Trophoblast cell (in vitro differentiated cells and primary cell): ENCODE results near the gene RNF150.

ENCODE experiments used
- DNase-seq, 2 donors: peaks; one replicate each; pipeline ENCODE4 v3.0.0-alpha.2; 2016
- H2AFZ ChIP-seq: 2 replicates; pipeline ENCODE4 v1.6.1; 2013; ENCODE audit warnings: low read length, moderate library complexity, mild to moderate bottlenecking; ENCODE audit not compliant: insufficient read depth, poor library complexity
- H2AK5ac ChIP-seq: 2 replicates; pipeline ENCODE4 v1.6.1; 2013; ENCODE audit warnings: mild to moderate bottlenecking, low read length
- H2BK120ac ChIP-seq: 2 replicates; pipeline ENCODE4 v1.6.1; 2013; ENCODE audit warnings: low read length, mild to moderate bottlenecking, moderate library complexity; ENCODE audit not compliant: insufficient read depth, poor library complexity
- H2BK12ac ChIP-seq: 2 replicates; pipeline ENCODE4 v1.6.1; 2013; ENCODE audit warnings: mild to moderate bottlenecking, low read length, moderate library complexity
- H2BK5ac ChIP-seq: 2 replicates; pipeline ENCODE4 v1.6.1; 2013; ENCODE audit warnings: low read length, low read depth, moderate library complexity, mild to moderate bottlenecking; ENCODE audit not compliant: poor library complexity
- H3K14ac ChIP-seq: 2 replicates; pipeline ENCODE4 v1.6.1; 2013; ENCODE audit warnings: mild to moderate bottlenecking, low read length
- H3K18ac ChIP-seq: 2 replicates; pipeline ENCODE4 v1.6.1; 2013; ENCODE audit warnings: mild to moderate bottlenecking, low read length
- H3K23ac ChIP-seq: 2 replicates; pipeline ENCODE4 v1.6.1; 2013; ENCODE audit warnings: low read length
- H3K27ac ChIP-seq: 2 replicates; pipeline ENCODE4 v1.5.1; 2013; ENCODE audit warnings: low read depth, mild to moderate bottlenecking, inconsistent platforms, low read length, moderate library complexity
- H3K27me3 ChIP-seq: 2 replicates; pipeline ENCODE4 v1.6.1; 2013; ENCODE audit warnings: inconsistent platforms, mild to moderate bottlenecking, low read length, moderate library complexity; ENCODE audit not compliant: insufficient read depth
- H3K36me3 ChIP-seq, 2 experiments: 1 replicate in 1 of 2; 2 replicates in 1 of 2; pipeline ENCODE4 v1.6.1; 2013; ENCODE audit warnings: low read length in 2 of 2, mild to moderate bottlenecking in 2 of 2, moderate library complexity in 1 of 2; ENCODE audit not compliant: insufficient read depth in 2 of 2, control insufficient read depth in 1 of 2
- H3K4ac ChIP-seq: 2 replicates; pipeline ENCODE4 v1.6.1; 2013; ENCODE audit warnings: low read depth, mild to moderate bottlenecking, low read length, moderate library complexity
- H3K4me1 ChIP-seq, 2 experiments: 1 replicate in 1 of 2; 2 replicates in 1 of 2; pipeline ENCODE4 v1.6.1; 2013; ENCODE audit warnings: low read length in 2 of 2, mild to moderate bottlenecking in 2 of 2, moderate library complexity in 1 of 2; ENCODE audit not compliant: insufficient read depth in 2 of 2, control insufficient read depth in 1 of 2
- H3K4me2 ChIP-seq: 2 replicates; pipeline ENCODE4 v1.6.1; 2013; ENCODE audit warnings: inconsistent platforms, mild to moderate bottlenecking, low read length, moderate library complexity
- H3K4me3 ChIP-seq: 2 replicates; pipeline ENCODE4 v1.5.1; 2013; ENCODE audit warnings: mild to moderate bottlenecking, low read depth, low read length, inconsistent platforms
- H3K79me1 ChIP-seq: one replicate; pipeline ENCODE4 v1.6.1; 2013; ENCODE audit warnings: low read length
- H3K79me2 ChIP-seq: 2 replicates; pipeline ENCODE4 v1.6.1; 2013; ENCODE audit warnings: low read length, mild to moderate bottlenecking; ENCODE audit not compliant: control insufficient read depth, insufficient read depth, poor library complexity
- H3K9ac ChIP-seq: 2 replicates; pipeline ENCODE4 v1.6.1; 2013; ENCODE audit warnings: mild to moderate bottlenecking, low read length
- H3K9me3 ChIP-seq: 2 replicates; pipeline ENCODE4 v1.6.1; 2013; ENCODE audit warnings: low read depth, mild to moderate bottlenecking, control low read depth, inconsistent platforms, low read length; ENCODE audit not compliant: insufficient read depth
- H4K12ac ChIP-seq: 2 replicates; pipeline ENCODE4 v1.6.1; 2013; ENCODE audit warnings: low read depth, mild to moderate bottlenecking, low read length, moderate library complexity
- H4K8ac ChIP-seq: 2 replicates; pipeline ENCODE4 v1.6.1; 2013; ENCODE audit warnings: low read depth, mild to moderate bottlenecking, low read length, moderate library complexity
- H4K91ac ChIP-seq: one replicate; pipeline ENCODE4 v1.6.1; 2013; ENCODE audit warnings: low read depth, mild to moderate bottlenecking, low read length, moderate library complexity
- WGBS: extraction: QIAGEN DNeasy Blood & Tissue Kit; methylation state at CpG from one replicate; pipeline ENCODE4 v1.1.7; 2013; ENCODE audit warnings: missing lambda C conversion rate; ENCODE audit not compliant: insufficient read length, insufficient coverage; ENCODE audit errors: extremely low coverage; 5-methylcytosine and 5-hydroxymethylcytosine counted together

RNF150 gene

GRCh38 chr4:141121768-141122454 lies 11.4 kb downstream of the RNF150 start:
- no CpG with 5 or more reads among the region's 9 CpGs for whole genome bisulfite sequencing
- no peak overlapping the region for H3K14ac ChIP-seq
- H3K79me2 ChIP-seq = no peaks in the 10 kb centered on the region
- H3K23ac ChIP-seq = no peak overlapping the region
- no peak for DNase-seq
- H4K12ac ChIP-seq = no peak overlapping the region
- no peak overlapping the region for H3K9ac ChIP-seq
- H3K4me2 ChIP-seq = no peak overlapping the region
- no peaks in the 10 kb centered on the region for H3K9me3 ChIP-seq
- no peak overlapping the region for H3K18ac ChIP-seq
- no peak overlapping the region for H2BK12ac ChIP-seq
- H4K8ac ChIP-seq = no peak overlapping the region
- H2BK5ac ChIP-seq = no peak overlapping the region
- H3K4me3 ChIP-seq = no peak overlapping the region
- no peak overlapping the region for H2AFZ ChIP-seq
- no peaks in the 10 kb centered on the region for H3K27me3 ChIP-seq
- H2BK120ac ChIP-seq = no peak overlapping the region
- no peak overlapping the region for H2AK5ac ChIP-seq
- H3K4me1 ChIP-seq = no peaks in the 10 kb centered on the region
- H3K36me3 ChIP-seq = no peaks in the 10 kb centered on the region
- H3K4ac ChIP-seq = no peak overlapping the region
- H3K27ac ChIP-seq = no peak overlapping the region
- no peak overlapping the region for H4K91ac ChIP-seq
- H3K79me1 ChIP-seq = no peaks in the 10 kb centered on the region

GRCh38 chr4:141121101-141121500 lies 12.2 kb downstream of the RNF150 start:
- Histone ChIP-seq H3K4ac (no peak overlapping the region), H4K12ac (no peak overlapping the region), H3K4me2 (no peak overlapping the region), H2BK12ac (no peak overlapping the region), H3K27ac (no peak overlapping the region), H3K36me3 (no peaks in the 10 kb centered on the region), H3K4me1 (no peaks in the 10 kb centered on the region), H3K79me1 (no peaks in the 10 kb centered on the region), H3K23ac (no peak overlapping the region), H3K4me3 (no peak overlapping the region), H4K91ac (no peak overlapping the region), H3K9me3 (no peaks in the 10 kb centered on the region), H3K79me2 (no peaks in the 10 kb centered on the region), H3K9ac (no peak overlapping the region), H3K14ac (no peak overlapping the region), H2BK5ac (no peak overlapping the region), H2AFZ (no peak overlapping the region), H3K18ac (no peak overlapping the region), H3K27me3 (no peaks in the 10 kb centered on the region), H4K8ac (no peak overlapping the region), H2BK120ac (no peak overlapping the region), H2AK5ac (no peak overlapping the region)
- DNase-seq = no peak
- WGBS = no CpG with 5 or more reads among the region's 1 CpG

GRCh38 chr4:141120036-141120593 lies 13.2 kb downstream of the RNF150 start:
- no peak overlapping the region for H4K8ac ChIP-seq
- no peaks in the 10 kb centered on the region for H3K27me3 ChIP-seq
- no peak overlapping the region for H3K18ac ChIP-seq
- no peak overlapping the region for H3K27ac ChIP-seq
- H2BK120ac ChIP-seq = no peak overlapping the region
- no peak for DNase-seq
- no peak overlapping the region for H2AK5ac ChIP-seq
- H3K14ac ChIP-seq = no peak overlapping the region
- no CpG with 5 or more reads among the region's 5 CpGs for WGBS
- H3K4me1 ChIP-seq = no peaks in the 10 kb centered on the region
- H3K79me1 ChIP-seq = no peaks in the 10 kb centered on the region
- no peaks in the 10 kb centered on the region for H3K36me3 ChIP-seq
- H4K12ac ChIP-seq = no peak overlapping the region
- H3K79me2 ChIP-seq = no peaks in the 10 kb centered on the region
- no peaks in the 10 kb centered on the region for H3K9me3 ChIP-seq
- H3K23ac ChIP-seq = no peak overlapping the region
- no peak overlapping the region for H4K91ac ChIP-seq
- no peak overlapping the region for H3K4me3 ChIP-seq
- no peak overlapping the region for H2AFZ ChIP-seq
- H3K9ac ChIP-seq = no peak overlapping the region
- H3K4ac ChIP-seq = no peak overlapping the region
- no peak overlapping the region for H2BK12ac ChIP-seq
- H3K4me2 ChIP-seq = no peak overlapping the region
- no peak overlapping the region for H2BK5ac ChIP-seq

- H3K79me1 ChIP-seq = no peaks in the 10 kb centered on the region
- no peak overlapping the region for H2BK12ac ChIP-seq
- no peak overlapping the region for H4K8ac ChIP-seq
- WGBS = no CpG with 5 or more reads among the region's 1 CpG
- H3K23ac ChIP-seq = no peak overlapping the region
- no peak overlapping the region for H3K14ac ChIP-seq
- no peak overlapping the region for H3K27ac ChIP-seq
- no peak overlapping the region for H3K4me2 ChIP-seq
- DNase-seq = peak; percentile 49 to 86
- H3K9me3 ChIP-seq = no peaks in the 10 kb centered on the region
- H3K9ac ChIP-seq = no peak overlapping the region
- no peaks in the 10 kb centered on the region for H3K36me3 ChIP-seq
- no peak overlapping the region for H2BK5ac ChIP-seq
- no peak overlapping the region for H4K91ac ChIP-seq
- no peak overlapping the region for H2AFZ ChIP-seq
- H4K12ac ChIP-seq = no peak overlapping the region
- H3K27me3 ChIP-seq = no peaks in the 10 kb centered on the region
- H3K4me1 ChIP-seq = no peaks in the 10 kb centered on the region
- H3K4ac ChIP-seq = no peak overlapping the region
- no peak overlapping the region for H3K4me3 ChIP-seq
- no peak overlapping the region for H3K18ac ChIP-seq
- H2BK120ac ChIP-seq = no peak overlapping the region
- no peaks in the 10 kb centered on the region for H3K79me2 ChIP-seq
- H2AK5ac ChIP-seq = no peak overlapping the region
These were observed 14.2 kb downstream of the RNF150 start for GRCh38 chr4:141119071-141119470.
